Stimulated activated CD4-positive, alpha-beta T cell treated with anti-CD3 and anti-CD28 coated beads, Interleukin-15, amount 100 ng/mL, for 48 hours (primary cell): Measurements from ENCODE around the gene NFIX.

Experiments
- DNase-seq, 2 donors: peaks; one replicate each; pipeline ENCODE4 v3.0.0-alpha.2; 2020; ENCODE audit warnings: low read depth in 2 of 2

NFIX gene

DNA sequence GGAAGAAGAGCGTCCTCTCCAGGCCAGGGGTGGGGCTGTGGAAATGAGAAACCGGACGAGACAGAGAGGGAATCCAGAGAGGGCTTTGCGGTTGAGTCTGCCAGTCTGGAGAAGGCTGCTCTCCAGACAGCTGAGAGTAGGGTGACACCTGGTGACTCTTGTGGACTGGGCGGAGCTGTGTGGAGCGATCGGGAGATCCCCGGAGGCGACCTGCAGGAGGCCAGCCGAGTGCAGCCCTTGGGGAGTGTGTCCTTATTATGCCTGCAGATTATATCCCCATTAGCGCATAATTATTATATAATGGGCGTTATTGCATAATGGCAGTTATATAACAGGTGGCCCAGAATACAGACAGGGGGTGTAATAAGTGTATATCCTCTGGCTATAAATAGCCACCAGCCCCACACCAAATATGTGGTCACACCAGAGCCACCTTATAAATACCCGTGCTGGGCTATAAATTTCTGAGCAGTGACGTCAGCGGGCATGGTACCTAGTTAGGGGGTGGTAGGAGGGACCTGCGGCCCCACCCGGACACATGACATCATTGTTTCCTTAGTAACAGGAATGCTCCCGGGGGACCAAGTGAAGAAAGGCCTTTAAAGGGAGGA lies 41.2 kb downstream of the NFIX start:
- no peak for DNase-seq

DNA sequence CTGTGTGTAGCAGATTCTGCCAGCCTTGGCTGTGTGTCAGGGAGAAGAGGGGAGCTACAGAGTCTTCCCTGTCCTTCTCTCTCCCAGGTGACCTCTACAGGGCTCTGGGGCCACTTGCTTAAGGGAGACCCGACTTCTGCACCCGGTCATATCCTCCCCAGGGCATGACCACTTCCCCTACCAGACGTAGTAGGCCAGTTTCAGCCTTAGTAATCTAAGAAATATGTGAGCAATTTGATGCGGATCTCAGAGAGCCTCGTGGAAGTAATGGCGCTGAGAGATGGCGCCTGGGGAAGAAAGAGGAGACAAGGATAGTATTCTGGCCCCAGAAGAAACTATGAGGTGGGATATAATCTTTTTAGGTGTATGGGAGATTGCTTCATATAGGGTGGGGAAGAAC lies 41.9 kb downstream of the NFIX start:
- no peak for DNase-seq

DNA sequence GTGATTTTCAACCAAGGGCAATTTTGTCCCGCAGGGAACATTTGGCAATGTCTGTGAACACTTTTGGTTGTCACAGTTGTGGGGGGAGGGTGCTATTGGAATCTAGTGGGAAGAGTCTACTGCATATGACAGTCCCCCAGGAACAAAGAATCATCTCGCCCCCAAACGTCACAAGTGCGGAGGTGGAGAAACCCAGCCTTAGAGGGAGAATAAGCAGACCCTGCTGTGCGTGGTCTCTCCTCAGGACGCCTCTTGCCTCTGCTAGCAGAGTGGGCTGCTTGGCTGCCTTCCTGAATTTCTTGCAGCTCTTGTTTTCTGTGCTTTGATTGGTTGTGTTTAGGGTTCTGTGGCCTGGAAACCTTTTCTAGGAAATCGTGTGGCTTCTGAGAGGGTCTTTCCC lies 42.5 kb downstream of the NFIX start:
- DNase-seq, result no peak

DNA sequence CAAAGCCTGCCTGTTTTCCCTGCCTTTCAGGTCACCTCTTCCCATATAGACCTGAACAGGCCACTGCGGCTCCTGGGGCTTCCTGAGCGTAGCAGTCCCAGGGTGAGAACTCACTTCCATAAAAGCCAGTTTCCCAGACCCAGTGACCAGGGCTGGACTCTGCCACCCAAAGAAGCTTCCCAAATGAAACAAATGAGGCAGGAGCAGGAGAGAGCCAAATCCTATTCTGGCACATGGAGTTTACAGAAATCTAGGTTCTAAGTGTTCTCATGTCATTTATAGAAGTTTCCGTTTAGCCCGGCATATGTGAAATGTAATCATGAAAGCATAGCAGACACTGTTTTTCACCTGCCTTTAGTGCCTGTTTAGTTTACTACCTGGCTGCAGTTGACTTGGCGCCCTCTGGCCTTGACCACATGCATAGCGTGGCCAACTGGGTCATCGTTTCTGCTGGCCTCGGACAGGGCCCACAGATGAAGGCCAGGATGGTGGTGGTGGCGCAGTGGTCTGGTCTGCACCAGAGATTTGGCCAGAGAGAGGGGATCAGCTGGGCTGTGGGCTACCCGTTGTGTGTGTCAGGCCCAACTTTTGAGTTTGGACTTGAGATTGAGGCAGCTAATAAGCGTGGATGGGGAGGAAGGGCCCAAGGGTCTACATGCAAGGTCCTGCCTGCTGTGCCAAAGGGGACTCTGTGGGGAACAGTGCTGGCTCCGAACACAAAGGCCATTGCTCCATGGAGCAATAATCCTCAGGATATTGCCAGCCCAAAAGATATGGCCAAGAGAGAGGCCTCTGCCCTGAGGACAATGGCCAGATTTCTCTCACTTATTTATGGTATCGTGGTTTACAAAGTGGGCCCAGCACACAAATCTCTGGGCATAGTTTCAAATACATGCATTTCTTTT lies 43.3 kb downstream of the NFIX start:
- no peak for DNase-seq

DNA sequence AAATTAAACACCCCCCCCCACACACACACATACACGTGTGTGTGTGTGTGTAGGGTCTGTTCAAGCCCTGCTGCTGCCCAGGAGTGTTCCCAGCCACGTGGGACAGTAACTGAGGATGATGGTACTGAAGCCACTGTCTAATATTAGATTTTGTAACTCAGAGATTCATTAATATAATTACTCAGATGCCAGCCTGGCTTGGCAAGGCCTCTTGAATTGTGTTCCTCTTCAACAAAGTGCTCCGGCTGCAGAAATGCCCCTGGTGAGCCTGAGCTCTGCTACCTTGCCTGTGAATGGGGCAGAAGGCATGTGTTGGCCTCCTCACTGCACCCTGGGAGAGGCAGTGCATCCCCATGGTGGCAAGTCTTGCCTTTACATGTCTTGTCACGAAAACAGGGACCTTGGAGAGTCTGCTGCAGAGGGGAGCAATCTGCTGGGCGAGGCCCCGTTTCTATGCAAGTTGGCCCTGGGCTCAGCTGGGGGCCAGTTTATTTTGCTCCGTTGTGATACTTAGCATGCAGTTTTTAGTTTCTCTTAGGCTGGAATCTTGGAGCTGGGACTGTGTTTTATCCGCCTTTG lies 44.0 kb downstream of the NFIX start:
- DNase-seq, result no peak

DNA sequence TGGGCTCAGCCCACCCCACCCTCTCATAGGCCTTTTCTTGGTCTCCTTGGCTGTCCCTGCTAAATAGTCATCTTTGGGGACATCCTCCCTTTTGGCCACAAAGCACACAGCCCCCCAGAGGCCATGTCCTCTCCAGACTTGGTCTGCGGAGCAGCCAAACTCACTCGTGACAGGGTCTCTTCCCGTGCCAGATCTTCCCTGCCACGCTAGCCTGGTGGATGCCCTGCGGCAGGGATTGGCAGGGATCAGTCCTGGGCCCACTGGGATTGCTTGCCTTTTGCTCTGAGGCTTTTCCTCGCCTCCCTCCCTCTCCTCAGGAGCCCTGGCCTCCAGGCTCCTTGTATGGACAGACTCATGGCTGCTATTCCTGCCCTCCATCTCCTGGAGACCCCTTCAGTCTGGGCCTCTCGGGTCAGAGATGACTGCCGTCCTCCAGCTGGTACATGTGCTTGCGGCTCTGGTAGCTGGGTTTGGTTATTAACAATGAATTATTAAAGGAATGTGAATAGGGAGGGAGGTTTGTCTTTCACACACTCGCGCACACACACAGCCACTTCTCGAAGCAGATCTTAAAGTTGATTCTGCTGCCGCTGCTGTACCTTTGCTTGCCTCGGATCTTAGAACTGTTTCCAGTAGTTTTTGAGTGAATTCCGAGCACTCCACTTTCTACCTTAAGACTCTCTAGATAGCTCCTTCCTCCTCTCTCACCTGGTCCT lies 45.1 kb downstream of the NFIX start:
- no peak for DNase-seq

DNA sequence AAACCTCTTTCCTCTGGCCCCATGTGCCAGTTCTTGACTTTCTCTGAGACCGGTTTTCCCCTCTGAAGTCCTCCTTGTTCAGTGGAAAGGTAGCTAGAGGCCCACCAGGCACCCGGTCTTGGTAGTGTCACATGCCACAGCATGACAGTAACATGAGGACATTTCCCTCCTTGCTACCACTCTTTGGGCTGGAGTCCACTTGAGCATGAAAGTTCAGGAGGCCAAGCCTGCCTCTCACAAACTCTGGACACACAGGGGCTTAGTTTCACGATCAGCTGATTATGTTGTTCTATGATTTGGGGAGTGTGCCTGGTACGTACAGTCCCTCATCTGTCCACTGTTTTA lies 45.6 kb downstream of the NFIX start:
- DNase-seq, result no peak

DNA sequence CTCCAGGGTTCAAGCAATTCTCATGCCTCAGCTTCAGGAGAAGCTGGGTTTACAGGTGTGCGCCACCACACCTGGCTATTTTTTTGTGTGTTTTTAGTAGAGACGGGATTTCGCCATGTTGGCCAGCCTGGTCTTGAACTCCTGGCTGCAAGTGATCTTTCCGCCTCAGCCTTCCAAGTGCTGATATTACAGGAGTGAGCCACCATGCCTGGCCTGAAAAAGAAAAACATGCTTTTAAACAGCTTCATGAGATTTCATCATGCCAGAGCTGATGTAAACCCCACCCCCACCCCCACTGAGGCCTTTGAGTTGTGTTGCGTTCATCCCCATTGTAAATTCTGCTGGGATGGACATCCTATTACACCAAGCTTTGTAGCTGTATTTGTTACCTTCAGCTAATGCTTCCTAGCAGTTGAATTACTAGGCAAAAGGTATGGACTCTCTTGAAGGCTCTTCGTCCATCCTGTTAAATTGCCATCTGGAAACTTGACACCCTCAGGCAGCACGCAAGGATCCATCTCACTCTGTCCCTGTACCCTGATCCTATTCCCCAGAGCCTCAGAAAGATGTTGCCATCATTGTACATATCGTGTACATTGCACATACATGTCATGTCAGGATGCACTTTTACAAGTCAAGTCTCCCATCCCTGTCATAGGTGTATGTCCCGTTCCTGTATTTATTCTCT lies 47.3 kb downstream of the NFIX start:
- DNase-seq, result no peak

DNA sequence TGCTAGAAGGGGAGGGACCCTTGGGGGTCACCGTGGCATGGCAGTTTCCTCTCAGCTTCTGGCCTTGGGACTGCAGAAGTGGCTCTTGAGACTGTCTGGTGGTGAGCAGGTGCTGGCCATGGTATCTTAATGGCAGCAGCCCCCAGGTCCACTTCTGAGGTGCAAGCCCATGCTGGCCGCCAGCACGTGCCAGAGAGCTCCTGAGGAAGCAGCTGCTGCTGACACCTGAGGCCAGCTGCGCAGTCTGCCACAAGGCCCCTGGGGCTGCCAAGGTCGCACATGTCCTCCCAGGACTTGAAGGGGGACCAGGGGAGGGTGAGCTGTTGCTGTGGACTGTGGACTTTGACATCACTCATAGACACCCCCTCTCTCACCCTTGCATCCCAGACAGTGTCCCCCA lies 48.0 kb downstream of the NFIX start:
- DNase-seq, result no peak

DNA sequence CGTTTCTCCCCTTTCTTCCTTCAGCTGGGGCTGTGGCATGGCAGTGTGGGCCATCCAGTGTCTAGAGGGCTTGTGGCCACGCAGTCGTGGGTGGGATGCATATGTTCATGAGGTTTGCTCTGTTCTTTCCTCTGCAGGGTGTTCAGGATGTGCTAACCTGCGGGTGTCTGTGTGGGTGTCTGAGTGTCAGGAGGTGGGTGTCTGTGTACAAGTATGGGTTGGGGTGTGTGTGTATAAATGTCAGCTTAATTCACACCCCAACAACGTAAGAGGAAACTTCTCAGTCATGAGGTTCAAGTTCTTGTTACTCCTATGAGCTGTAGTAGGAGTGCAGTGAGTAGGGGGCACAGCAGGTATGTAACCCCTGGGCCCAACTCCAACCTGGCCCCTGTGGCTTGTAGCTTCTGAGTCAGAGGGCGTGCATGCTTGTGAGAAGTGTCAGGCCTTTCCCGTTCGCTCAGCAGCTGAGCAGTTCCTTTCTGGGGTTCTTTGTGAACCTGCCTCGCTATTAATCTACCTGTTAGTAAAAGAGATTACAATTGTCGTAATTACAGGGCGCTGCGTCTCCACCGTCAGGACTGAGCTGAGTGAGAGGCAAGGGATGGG lies 49.1 kb downstream of the NFIX start:
- no peak for DNase-seq

DNA sequence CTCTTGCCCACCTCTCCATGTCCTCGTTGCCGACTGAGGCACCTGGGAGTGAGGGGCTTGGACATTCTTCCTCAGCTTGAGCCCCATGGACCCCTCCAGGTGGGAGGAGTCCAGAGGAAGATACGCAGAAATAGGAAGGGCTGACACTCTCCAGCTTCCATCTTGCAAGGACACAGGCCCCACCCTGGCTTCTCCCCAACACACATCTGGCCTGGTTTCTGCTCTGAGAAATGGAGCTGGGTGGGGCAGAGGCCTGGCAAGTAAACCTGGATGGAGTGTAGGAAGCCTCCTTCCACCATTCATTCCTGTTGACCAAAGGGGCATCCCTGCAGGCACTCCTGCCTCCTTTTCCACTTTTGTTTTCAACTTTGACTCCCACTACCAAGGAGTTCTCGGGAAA lies 50.5 kb downstream of the NFIX start:
- no peak for DNase-seq

DNA sequence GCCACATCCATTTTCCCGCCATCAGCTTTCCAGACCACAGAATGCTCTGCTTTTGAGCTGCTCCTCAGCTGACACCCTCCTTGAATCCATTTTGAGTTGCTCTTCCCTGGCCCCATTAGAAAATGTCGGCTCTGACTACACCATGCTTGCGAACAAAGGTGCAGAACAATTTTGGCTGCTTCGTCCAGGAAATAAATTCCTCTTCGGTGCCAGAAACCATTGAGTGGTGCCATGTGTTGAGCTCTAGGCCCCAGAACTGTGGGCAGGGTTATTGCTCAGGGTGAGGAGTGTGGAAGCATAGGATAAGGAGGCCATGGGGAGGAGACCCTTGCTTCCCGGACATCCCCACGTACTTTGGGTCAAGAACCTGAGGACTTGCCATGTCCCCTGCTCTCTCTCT lies 52.1 kb downstream of the NFIX start:
- no peak for DNase-seq

DNA sequence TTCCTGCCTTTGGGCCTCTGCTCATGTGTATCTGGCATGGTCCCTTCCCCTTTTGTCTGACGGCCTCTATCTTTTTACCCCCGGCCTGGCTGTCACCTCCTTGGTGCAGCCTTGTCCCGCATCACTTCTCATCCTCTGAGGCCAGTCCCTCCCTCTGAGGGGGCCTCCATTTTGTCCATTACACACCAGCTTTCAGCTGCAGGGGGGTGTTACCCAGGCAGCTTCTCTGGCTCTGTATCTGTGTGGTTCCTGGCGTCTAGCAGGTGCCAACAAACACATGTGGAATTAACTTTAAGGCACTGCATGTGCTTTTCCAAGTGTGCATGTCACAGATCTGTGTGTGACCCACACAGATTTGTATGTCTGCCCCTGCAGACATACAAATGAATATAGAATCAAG lies 55.0 kb downstream of the NFIX start:
- DNase-seq, result no peak

DNA sequence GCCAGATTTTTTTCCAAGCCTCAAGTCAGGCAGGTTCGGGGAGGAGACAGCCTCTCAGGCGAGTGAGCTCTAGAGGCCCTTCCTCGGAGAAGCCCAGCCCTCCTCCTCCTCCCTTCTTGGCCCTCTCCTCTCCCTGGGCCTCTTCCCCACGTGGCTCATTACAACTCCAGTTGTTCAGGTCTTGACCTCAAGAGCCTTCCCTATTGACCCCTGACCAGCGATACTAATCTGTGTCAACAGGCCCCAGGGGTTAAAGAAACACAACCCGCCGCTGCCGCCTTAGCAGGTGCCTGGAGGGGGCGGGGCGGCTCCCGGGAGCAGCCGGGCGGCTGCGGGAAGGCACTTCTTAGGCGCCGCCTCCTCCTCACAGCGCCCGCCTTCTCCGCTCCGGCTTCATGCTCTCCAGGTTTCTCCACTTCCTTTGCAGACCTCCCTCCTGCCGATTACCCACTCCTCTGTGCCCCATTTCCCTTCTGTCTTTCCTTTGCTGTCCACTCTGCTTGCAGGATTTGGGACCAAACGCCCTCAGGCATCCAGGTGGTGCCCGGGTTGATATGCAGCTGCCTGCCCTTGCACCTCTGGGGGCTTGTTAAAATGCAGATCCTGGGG lies 56.4 kb downstream of the NFIX start:
- DNase-seq, result no peak

DNA sequence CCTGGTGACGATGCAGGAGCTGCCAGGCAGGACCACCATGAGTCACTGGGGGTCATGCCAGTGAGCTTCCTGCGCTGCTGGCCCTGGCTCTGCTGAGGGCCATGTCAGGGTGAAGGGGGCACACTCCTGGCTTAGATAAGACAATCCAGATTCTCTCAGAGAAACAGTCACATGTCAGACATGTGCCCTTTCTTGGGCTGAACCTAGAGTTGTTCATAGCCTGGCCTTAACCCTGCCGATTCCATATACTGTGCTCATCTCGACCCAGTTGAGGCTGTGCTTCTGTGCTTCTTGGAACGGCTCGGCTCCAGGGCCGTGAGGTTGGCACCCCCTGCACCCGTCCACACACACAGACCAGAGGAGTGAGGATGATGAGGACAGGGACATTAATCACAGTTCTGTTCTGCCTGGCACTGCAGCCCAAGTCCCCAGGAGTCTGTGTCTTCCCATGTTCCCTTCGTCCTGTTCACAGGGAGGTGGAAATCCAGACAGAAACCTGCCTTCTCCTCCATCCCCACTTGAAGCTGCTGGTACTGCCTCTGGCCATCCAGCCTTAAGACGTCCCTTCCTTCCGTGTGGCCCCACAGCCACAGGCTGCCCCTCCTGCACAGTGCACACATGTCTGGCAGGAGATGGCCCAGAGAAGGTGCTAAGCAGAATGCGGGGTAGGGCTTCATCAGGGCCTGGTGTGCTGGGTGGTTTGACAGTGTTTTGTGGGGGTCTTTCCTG lies 57.3 kb downstream of the NFIX start:
- DNase-seq, result no peak

DNA sequence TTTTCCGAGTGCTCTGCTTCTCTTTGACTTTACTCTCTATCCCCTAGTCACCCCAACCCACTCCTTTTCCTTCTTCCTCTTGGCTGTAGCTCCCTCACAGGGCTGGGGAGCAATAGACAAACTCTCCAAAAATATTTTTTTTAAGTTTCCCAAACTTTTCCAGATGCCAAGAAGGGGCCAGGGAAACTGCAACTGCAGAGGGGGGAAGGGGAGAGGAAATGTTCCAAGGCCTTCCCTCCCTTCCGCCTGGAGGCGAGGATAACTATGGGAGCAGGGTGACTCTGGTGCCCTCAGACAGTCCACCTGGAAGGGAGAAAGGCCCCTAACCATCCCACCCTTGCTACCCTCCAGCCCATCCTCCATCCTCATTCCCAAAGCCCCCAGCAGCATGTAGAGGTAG lies 58.0 kb downstream of the NFIX start:
- no peak for DNase-seq

DNA sequence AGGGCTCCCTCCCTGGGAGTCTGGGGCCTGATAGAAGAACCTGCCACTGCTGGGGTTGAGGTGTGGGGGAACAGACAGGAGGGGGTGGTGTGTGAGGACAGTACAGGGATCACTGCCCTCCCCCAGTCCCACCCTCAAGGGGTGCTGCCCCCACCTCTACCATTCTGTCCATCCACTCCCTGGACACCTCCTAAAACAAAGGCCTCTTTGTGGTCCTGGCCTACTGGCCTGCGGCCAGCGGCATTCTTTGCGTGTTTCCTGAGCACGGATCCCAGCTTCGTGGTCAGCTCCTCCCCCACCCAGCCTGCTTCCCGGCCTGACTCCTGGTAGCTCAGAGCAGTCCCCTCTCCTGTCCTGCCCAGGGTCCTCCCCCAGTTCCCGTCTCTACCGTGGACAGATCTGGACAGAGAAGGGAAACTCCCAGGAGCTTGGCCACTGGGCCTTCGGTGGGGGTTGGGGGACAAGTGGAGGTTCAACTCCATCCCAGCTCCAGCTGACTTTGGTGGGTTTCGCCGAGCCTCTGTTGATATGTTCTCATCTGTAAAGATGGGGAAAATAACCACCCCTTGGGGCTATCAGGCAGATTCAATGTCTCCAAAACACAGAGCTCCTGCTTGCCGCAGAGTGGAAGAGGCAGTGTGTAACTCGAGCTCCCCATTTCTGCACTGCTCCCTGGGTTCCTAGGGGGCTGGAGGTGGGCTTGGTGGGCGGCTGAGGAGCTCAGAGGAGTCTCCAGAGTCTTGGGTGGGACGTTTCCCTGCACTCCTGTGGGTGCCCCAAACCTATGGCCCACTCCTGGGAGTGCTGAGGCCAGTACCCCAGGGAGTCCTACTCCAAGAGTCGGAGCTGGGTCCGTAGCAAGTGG lies 58.7 kb downstream of the NFIX start:
- DNase-seq, result no peak

DNA sequence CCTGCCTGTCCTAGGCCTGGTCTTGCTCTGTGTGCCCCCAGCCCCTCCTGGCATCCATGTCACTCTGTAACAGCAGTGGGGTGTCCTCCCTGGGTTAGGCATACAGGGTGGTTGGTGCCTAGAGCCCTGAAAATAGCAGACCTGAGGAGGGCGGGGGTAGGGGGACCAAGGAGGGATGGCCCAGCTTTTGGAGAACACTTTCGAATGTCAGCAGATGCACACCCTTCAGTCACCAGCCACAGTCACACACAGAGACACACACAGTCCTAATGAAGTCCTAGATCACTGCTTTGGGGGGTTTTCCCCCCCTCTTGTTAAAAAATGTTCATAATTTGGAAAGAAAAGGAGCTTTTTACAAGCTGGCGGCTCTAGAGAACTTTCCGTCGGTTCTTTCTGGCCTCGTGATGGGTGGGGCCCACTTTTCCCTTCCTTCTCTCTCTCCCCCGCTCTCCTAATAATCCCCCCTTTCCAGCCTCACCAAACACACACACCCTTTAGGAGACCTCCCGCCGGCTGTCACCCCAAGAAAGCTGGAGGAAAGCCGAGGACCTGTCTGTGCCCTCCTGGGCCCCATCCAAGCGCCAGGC lies 59.4 kb downstream of the NFIX start:
- DNase-seq, result no peak
